HG03432 (cell line): ENCODE measurements around the gene MMP25.
"Not testable (repeated sequence)": the region's sequence is repeated elsewhere in the genome, so short reads cannot be mapped to it uniquely, and the experiment has no call there.

Experiments used
- ATAC-seq: cut with Tn5 transposase; IDR thresholded peaks from one replicate; pipeline ENCODE4 v1.9.1; 2021; ENCODE audit warnings: mild to moderate bottlenecking, moderate library complexity; ENCODE audit not compliant: unreplicated experiment

Gene MMP25

GRCh38 chr16:3053330-3053710 lies 7.0 kb downstream of the MMP25 start:
- not testable (repeated sequence) for ATAC-seq

DNA sequence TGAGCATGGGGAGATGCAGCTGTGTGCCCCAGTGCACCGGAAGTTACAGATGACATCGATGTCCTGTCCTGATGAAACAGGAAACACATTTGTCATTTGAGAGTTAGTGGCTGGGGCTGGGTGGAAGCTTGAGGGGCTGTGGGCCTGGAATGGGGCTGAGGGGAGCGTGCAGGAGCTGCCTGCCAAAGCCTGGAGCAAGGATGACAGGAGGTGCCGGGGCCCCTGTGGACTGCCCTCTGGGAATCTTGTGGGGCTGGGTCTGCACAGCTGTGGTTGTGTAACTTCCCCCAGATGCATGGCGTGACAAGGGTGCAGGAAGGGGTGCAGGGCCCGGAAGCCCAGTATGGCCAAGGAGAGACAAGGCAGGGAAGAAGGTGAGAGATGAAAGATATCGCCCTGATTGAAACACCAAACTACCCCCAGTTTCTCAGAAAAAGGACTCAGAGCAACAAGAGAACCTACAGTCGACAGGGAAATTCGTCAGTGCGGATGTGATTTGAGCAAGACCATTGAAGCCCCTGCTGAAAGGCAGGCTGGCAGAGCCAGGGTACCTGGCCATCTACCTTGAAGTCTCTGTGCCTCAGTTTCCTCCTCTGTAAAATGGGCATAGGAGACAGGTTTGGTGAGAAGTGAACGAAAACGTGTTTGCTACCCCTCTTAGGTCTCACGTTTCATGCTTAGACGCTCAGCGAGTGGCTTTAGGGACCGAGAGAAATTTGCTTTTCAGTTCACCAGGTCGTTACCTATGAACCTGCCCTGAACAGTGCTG lies 8.8 kb downstream of the MMP25 start:
- ATAC-seq, result no peak

GRCh38 chr16:3055734-3056115 lies 9.4 kb downstream of the MMP25 start:
- ATAC-seq, result not testable (repeated sequence)

DNA sequence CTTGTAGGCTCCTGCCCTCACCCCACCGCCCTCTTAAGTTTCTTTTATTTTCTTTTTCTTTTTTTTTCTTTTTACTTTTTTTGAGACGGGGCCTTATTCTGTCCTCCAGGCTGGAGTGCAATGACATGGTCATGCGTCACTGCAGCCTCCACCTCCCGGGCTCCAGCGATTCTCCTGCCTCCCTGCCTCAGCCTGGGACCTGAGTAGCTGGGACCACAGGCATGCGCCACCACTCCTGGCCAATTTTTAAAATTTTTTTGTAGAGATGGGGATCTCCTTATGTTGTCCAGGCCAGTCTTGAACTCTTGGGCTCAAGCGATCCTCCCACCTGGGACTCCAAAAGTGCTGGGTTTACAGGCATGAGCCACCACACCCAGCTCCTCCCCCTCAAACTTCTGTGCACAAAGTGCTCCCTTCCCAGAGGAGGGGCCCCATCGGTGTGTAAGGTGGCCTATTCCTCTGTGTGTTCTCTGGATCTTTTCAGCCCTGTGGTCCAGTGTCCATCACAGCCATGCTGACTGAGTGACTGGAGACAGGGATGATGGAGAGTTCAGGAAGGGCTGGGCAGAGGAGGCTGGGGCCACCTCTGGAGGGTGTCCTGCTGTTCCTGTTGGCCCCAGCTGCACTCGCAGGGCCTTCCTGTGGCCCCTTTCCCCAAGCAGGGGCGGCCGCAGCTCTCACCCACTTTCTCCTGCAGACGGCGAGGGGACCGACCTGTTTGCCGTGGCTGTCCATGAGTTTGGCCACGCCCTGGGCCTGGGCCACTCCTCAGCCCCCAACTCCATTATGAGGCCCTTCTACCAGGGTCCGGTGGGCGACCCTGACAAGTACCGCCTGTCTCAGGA lies 10.2 kb downstream of the MMP25 start:
- ATAC-seq, result no peak

GRCh38 chr16:3057181-3058138 lies 11.1 kb downstream of the MMP25 start:
- no peak for ATAC-seq

GRCh38 chr16:3058139-3059030 lies 12.0 kb downstream of the MMP25 start:
- peak; percentile 36 for ATAC-seq

DNA sequence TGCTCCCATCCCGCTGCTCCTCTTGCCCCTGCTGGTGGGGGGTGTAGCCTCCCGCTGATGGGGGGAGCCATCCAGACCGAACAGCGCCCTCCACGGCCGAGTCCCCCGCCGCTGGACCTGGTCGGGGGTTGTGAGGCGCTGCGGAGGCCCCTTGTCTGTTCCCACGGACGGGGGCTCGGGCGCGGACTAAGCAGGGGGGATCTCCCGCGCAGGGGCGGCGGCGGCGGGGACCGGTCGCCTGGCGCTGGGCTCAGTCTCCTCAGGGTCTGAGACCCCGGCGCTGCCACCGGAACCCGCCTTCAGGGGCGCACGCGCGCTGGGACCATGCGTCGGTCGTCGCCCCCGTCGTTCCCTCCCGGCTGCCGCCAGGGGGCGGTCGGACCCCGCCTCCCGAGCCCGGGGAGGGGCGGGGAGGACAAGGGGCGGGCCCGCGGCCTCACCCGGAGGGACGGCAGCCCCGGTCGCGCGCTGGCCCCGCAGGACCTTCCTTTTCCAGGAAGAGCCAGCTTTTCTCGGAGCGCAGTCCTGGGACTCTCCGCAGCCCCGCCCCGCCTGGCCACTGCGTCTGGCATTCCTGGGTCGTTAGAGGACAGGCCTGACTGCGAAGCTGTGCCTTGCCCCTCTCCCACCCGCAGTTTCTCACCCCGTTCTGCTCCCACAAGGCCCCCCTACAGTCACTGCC lies 12.8 kb downstream of the MMP25 start:
- ATAC-seq, result peak; percentile 84

DNA sequence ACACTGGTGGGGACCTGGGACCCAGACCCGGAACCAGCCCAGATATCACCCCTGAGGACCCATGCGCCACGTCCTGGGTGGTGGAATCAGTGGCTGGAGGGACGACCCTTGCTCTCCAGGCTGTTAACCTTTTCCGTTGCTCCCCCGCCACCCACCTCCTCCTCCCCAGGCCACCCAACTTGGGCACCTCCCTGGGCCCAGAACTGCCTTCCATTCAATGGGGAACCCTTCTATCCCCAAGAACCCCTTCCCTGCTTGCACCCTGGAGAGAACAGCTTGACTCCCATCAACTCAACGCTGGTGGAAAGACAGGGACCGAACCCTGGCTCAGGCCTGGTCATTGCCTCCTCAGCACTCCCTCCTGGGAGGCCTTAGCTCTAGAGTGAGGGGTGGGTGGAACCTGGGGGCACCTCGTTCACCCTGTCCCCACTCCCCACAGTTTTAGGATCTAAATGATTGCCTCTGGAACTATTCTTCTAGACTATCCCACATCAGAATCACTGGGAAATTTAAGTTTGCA lies 13.4 kb downstream of the MMP25 start:
- ATAC-seq, result no peak

- no peak for ATAC-seq
Observed at GRCh38 chr16:3060339-3061127, 14.2 kb downstream of the MMP25 start.

DNA sequence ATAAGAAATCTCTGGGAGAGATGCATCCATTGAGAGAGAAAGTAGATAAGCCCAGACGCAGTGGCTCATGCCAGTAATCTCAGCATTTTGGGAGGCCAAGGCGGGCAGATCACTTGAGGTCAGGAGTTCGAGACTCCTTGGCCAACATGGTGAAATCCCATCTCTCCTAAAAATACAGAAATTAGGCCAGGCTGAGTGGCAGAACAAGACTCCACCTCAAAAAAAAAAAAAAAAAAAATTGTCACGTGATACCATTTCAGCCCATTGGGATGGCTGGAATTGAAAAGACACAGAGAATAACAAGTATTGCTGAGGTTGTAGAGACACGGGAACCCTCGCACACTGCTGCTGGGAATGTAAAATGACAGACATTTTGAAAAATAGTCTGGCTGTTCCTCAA lies 16.2 kb downstream of the MMP25 start:
- no peak for ATAC-seq

- ATAC-seq, result no peak
Observed at GRCh38 chr16:3063625-3064386, 17.4 kb downstream of the MMP25 start.

DNA sequence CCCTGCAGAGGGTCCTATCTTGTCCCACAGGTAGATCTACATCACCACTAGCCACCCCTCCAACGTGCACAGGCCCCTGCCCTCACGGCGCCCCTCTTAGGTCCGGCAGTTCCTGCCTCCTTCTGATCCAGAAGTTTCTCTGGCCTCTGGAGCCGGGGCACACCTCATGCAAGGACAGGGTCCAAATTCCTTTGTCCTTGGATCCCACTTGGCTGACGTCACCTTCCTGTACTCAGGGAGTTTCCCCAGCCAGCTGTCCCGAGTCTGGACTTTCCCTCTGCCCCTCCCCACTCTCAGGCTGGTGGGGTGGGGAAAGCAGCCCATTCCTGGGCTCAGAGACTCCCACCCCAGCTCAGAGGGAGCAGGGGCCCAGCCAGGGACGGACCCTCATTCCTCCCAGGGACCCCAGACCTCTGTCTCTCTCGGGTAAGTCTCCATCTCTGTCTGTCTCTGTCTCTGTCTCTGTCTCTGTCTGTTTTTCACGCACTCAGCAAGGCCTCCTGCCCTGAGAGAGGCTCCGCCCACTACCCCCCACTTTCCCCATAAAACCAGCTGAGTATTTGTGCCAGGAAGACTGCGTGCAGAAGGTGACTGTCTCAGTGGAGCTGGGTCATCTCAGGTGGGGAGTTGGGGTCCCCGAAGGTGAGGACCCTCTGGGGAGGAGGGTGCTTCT lies 18.8 kb downstream of the MMP25 start, which contains the start of gene IL32:
IL32 (plus strand) TSS at position 572 of the 673 bp plus-strand sequence. CDS start 172 bp downstream, outside the sequence.
- ATAC-seq, result no peak

GRCh38 chr16:3065742-3066439 lies 19.5 kb downstream of the MMP25 start:
- ATAC-seq, result no peak

GRCh38 chr16:3066440-3066748 lies 20.0 kb downstream of the MMP25 start:
- ATAC-seq, result no peak

DNA sequence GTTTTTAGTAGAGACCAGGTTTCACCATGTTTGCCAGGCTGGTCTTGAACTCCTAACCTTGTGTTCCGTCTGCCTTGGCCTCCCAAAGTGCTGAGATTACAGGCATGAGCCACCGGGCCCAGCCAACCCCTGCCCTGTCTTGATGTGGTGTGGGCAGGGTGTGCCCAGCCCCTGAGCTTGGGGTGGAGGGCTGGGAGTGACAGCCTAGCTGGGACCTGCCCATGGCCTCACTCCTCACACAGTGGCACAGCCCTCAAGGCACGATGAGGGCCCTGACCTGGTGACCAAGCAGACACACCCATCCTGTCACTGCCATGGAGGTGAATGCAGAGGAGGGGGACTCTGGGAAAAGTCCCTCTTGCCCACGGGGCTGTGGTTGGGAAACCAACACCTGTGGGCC lies 22.1 kb downstream of the MMP25 start:
- no peak for ATAC-seq

DNA sequence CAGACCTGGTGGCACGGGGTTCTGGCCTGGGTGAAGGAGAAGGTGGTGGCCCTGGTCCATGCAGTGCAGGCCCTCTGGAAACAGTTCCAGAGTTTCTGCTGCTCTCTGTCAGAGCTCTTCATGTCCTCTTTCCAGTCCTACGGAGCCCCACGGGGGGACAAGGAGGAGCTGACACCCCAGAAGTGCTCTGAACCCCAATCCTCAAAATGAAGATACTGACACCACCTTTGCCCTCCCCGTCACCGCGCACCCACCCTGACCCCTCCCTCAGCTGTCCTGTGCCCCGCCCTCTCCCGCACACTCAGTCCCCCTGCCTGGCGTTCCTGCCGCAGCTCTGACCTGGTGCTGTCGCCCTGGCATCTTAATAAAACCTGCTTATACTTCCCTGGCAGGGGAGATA lies 22.8 kb downstream of the MMP25 start:
- ATAC-seq, result not testable (repeated sequence)
